ENCODE results near the gene TCHP.
"Not testable (repeated sequence)": the region's sequence is repeated elsewhere in the genome, so short reads cannot be mapped to it uniquely, and the experiment has no call there.

Gene TCHP, protein sequence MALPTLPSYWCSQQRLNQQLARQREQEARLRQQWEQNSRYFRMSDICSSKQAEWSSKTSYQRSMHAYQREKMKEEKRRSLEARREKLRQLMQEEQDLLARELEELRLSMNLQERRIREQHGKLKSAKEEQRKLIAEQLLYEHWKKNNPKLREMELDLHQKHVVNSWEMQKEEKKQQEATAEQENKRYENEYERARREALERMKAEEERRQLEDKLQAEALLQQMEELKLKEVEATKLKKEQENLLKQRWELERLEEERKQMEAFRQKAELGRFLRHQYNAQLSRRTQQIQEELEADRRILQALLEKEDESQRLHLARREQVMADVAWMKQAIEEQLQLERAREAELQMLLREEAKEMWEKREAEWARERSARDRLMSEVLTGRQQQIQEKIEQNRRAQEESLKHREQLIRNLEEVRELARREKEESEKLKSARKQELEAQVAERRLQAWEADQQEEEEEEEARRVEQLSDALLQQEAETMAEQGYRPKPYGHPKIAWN

DNA sequence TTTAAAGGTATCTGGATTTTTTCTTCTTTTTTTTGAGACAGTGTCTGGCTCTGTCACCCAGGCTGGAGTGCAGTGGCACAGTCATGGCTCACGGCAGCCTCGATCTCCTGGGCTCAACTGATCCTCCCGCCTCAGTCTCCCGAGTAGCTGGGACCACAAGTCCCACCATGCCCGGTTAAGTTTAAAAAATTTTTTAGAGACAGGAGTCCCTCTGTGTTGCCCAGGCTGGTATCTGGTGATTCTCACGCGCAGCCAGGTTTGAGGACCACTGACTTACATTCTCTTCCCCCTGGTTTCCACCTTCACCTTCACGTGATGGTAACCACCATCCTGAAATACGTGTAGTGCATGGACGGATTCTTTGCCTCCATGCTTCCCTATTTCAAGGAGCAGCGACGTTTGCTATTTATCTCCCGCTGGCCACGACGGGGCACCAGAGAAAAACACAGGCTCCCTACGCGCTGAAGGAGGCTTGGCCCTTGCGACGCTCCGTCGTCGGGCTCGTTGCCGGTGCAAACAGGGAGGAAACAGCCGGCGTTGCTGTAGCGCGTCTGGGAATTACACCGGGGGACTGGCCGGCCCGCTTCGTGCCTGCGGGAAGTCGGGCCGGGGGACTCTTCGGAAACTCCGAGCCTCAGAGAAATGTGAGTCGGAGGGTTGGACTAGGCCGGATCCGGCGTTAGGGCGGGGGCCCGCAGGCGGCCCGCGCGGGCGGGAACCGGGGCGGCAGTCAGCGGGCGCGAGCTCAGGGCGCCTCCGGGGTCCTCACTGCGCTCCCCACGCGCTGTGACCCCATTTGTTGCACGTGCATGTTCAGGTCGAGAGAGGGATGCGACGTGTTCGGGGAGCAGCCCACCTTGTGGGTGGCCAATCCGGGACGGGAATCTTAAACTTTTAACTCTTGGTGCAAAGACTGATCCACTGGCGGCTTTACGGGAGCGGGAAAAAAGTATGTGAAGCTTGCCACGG lies at the start of gene TCHP:
Gene TCHP (plus strand): TSS at position 492 of the 969 bp plus-strand sequence. CDS start 2,753 bp downstream, outside the sequence.
- peak; percentile 85 for DNase-seq (ENCODE audit: low spot score)

DNA sequence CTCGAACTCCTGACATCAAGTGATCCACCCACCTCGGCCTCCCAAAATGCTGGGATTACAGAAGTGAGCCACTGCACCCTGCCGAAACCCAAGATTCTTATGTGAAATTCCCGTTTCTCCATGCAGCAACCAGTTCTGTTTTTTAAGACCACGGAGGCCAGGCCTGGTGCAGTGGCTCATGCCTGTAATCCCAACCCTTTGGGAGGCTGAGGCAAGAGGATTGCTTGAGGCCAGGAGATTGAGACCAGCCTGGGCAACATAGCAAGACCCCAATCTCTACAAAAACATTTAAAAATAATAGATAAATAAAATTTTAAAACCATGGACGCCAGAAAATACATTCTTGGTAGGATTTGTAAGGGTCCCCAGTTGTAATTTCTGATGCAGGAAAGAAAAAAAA lies 49.6 kb upstream of the TCHP start:
- not testable (repeated sequence) for DNase-seq (ENCODE audit: low spot score)

DNA sequence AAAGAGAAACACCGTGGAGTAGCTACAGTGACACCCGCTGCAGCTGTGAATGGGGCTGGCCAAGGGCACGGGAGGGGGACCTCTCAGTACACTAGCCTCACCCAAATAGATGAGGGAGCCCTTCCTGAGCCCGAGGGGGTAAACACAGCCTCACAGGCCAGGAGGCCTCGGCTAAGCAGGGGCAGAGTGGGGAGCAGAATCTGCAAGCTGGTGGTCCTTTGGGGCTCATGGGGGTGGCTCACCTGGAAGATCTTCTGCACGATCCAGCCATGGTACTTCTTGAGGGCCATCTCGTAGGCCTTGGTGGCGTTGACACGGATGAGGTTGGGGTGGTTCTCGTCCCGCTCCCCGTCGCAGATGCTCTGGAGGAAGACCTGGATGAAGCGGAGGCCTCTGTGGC lies 44.7 kb upstream of the TCHP start:
- DNase-seq (ENCODE audit: low spot score): no peak

DNA sequence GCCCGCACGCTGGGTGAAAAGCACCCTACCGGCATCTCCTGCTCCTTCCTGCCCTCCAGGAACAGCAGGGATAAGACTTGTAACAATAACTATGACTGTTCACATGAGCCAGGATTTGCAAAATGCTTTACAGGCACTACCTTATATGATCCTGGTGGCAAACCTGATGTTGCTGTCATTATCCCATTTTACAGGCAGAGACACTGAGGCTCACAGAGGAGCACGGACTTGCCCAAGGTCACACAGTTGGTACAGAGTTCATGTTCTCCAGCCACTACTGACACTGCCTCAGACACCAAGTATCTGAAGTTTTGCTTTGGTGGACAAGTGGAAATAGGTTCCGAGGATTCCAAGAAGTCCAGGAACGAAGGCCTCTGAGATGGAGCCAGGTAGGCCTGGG lies 42.4 kb upstream of the TCHP start:
- no peak for DNase-seq (ENCODE audit: low spot score)

DNA sequence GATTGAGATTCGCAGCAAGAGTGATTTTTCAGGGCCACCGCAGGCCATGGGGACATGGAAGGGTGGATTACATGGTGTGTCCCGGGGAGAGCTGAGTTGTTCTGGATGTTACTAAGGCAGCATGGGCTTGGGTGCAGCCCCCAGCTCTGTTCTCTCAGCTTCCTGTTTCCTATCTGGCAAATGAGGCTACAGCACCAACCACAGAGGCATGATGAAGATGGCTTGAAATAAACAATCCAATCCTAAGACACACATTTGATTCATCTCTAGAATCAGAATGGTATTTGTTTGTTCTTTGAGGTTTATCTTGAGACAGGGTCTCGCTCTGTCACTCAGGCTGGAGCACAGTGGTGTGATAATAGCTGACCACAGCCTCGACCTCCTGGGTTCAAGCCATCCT lies 41.3 kb upstream of the TCHP start:
- no peak for DNase-seq (ENCODE audit: low spot score)

DNA sequence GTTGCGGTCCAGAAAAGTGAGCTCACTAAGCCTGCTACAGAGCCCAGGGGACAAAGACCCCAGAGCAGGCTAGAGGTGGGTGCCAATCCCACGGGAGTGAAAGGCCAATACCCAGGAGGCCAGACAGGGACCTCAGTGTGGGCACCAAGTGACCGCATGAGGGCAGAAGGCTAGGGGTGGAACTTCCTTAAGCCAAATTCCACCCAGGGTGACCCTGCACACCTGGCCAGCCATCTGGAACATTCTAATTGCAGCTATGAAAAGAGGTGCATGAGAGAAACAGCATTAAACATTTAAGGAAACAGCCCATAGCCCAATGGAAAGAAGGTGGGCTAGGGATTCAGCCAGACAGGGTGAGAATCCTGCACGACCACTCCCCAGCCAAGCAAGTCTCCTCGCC lies 39.1 kb upstream of the TCHP start:
- DNase-seq (ENCODE audit: low spot score): no peak

DNA sequence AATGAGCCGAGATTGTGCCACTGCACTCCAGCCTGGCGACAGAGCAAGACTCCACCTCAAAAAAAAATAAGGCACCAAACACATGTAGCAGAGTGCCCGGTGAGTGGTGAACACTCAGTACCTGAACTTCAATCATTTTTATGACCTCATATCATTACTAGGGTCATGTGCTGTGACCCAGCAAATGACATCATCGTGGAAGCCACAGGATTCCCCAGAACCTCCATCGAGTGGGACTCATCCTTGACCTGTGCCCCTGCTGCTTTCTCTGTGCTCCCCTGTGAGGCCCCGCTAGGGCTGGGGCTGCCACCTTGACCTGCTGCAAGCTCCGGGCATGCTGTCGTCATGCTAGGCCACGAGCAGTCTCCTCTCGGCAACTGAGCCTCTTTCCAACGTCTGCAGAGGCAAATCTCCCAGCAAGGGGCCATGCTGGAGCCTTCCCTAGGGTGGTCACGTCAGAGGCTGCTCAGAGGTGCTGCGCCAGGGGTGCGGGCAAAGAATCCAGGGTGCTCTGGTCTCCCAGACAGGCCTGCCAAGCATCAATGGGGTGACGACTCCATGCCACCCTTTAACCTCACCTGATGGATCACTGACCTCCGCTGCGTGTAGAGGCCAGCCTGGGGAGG lies 38.3 kb upstream of the TCHP start:
- no peak for DNase-seq (ENCODE audit: low spot score)

DNA sequence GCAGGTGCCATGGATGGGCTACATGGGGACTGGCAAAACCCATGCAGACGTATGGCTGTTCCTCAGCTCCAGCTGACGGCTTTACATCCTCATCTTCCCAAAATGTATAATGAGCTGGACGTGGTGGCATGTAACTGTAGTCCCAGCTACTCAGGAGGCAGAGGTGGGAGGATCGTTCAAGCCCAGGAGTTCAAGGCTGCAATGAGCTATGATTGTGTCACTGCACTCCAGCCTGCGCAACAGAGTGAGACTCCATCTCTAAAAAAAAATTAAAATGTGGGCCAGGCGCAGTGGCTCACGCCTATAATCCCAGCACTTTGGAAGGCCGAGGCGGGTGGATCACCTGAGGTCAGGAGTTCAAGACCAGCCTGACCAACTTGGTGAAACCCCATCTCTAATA lies 37.6 kb upstream of the TCHP start:
- DNase-seq (ENCODE audit: low spot score): not testable (repeated sequence)

DNA sequence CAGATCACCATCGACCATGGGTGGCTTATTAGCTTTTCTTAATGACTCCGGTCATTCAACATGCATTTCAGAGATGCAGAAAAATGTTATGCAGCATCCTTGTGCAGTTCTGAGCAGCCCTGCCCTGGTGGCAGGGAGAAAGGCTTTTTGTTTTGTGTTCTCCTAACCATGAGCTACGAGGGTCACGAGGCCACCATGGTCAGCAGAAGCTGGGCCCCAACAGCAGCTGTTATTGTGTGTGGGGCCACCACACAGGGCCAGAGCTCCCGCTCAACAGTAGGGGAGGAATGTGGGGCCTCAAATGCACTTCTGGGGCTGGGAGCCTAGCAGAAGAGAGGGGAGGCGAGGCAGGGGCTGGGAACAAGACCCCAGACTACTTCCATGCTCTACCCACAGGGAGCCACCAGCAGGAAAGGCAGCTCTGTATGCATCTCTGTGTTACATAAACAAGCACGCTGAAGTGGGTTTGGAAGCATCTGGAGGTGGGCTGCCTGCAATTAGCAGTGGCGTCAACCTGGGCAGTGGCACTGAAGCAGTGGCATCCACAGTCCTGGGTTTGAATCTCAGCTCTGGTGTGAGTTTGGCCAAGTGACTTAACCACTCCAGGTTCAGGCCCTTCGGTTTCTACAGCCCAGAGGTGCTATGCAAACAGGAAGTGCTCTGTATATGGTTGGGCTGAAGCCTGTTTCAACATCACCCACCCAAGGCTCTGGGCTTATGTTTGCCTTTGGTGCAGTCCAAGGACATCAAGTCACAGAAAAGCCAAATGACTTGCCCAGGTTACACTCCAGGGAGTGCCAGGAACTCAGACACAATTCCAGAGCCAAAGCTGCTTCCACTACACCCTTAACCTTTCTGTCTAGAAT lies 36.0 kb upstream of the TCHP start:
- DNase-seq (ENCODE audit: low spot score): no peak

DNA sequence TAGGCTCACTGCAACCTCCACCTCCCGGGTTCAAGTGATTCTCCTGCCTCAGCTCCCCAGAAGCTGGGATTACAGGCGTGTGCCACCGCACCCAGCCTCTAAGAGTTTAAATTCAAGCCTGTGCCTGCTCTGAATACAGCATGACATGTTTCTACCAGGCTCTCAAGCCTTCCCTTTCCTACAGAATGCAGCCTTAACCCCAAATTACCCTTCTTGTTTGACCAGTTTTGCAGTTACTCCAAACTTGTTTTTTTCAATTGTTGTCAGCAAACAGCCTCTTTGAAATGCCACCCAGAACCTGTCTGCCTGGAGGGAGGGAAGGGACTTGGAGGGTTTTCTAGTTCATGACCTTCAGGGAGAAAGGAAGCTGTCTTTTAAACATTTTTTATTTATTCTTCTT lies 35.2 kb upstream of the TCHP start:
- no peak for DNase-seq (ENCODE audit: low spot score)

DNA sequence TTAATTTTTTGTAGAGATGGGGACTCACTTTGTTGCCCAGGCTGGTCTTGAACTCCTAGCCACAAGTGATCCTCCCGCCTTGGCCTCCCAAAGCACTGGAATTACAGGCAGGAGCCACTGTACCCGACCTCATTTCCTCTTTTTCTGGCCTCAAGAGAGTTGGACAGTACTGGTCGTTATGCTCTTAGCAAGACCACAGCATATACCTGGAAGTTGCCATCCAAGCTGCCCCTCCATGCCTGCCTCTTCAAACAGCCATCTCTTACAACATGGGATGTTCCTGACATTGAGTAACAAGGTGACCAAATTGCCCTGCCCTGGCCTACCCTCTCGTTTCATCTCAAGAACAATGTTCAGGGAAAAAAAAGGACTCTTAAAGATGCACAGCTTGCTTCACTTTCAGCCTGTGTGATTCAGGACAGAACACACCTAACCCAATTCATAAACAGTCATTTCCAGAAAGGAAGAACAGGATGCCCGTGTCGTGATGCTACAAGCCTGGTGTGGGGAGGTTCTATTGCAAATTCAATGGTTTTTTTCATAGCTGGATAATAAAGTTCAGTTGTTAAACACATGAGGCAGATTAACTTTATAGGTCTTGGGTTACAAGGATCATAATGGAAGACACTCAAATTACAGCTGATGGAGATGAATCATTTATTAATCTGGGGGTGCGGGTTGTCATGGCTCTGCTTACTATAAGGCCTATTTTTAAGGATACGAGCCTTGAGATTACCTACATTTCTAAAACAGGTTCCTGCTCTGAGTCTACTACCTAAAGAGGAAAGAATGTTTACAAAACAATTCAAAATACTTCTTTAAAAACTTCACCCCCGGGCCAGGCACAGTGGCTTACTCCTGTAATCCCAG lies 31.7 kb upstream of the TCHP start:
- DNase-seq (ENCODE audit: low spot score): no peak

DNA sequence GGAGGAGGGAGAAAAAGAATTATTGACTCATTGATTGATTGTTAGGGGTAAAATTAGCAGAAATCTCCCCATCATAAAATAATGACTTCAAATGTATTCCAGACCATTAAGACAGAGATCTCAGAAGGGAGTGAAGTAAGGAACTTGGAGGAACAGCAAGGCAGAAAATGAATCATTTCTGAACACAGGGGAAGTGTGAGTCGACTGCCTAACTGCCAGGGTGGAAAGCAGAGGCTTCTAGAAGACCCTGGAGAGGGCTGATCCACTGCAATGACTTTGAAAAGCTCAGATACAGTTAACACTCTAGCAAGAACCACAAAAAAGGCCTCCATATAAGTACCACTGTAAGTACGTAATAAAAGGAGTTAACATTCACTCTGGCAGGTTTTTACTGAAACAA lies 29.4 kb upstream of the TCHP start:
- no peak for DNase-seq (ENCODE audit: low spot score)

DNA sequence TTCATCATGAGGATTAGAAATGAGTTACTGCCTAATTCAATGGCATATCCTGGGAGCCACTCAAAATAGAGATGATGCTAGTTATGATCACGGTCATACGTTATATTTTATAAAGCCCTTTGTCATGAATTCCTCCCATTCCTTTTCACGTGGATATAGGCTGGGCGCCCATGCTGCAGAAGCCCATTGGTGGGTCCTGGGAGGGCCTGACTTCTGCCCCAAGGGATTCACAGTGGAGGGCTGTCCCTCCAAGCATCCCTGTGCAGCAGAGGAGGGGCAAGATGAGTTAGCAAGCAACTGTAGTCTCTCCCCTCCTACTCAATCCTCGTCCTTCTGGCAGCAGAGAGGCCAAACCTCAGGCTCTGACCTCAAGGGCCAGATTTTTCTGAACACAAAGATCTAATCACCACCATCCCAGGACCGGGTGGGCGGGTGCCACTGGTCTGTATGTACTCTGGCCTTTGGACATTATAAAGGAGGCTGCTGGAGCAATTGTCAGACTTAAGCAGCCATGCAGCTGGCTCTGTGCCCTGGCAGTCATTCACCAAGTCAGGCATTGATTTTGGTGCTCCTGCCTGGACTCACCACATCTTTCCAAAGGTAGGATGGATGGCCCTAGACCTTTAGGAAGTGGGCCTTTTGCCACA lies 28.3 kb upstream of the TCHP start:
- DNase-seq (ENCODE audit: low spot score): no peak

DNA sequence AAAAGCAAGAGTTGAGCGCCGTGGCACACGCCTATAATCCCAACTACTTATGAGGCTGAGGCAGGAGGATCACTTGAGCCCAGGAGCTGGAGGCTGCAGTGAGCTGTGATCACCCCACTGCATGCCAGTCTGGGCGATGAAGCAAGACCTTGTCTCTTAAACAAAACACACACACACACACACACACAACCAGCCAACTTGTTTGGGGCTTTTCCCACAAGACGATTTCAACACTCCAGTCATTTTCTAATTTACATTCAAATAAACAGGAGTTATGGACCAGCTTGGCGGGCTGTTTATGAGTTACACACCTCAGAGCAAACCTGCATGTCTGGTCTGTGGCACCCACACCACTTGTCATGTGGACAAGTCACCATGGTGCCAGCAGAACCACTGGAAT lies 26.4 kb upstream of the TCHP start:
- no peak for DNase-seq (ENCODE audit: low spot score)

DNA sequence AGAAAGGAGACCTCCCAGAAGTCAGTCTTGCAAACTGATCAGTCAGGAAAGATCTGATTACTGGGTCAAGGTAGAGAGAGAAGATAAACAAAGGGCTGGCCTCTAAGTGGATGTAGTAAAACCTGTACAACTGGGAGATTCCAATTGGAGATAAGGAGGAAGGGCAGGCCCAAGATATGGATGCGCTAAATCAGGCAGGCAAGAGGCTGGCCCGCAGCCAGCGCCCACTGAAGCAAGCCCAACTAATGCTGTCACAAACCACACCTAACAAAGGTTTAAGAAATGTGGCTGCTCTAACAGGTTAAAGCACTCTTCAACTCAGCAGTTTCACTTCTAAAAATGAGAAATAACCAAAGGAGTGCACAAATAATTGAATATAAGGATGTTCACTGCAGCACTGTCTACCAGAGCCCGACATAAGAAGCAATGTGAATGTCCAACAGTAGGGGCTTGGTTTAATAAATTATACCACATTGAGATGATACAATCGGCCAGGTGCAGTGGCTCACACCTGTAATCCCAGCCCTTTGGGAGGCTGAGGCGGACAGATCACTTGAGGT lies 24.4 kb upstream of the TCHP start:
- DNase-seq (ENCODE audit: low spot score): no peak

DNA sequence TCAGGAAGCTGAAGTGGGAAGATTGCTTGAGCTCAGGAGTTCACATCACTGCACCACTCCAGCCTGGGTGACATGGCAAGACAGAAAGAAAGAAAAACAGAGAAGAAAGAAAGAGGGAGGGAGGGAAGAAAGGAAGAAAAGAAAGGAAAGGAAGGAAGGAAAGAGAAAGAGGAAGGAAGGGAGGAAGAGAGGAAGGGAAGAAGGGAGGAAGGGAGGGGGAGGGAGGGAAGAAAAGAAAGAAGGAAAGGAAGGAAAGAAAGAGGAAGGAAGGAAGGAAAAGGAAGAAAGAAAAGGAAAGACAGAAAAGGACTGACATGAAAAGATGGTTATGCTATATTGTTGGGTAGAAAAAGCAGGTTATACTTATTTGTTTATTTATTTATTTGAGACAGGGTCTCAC lies 23.7 kb upstream of the TCHP start:
- DNase-seq (ENCODE audit: low spot score): no peak

DNA sequence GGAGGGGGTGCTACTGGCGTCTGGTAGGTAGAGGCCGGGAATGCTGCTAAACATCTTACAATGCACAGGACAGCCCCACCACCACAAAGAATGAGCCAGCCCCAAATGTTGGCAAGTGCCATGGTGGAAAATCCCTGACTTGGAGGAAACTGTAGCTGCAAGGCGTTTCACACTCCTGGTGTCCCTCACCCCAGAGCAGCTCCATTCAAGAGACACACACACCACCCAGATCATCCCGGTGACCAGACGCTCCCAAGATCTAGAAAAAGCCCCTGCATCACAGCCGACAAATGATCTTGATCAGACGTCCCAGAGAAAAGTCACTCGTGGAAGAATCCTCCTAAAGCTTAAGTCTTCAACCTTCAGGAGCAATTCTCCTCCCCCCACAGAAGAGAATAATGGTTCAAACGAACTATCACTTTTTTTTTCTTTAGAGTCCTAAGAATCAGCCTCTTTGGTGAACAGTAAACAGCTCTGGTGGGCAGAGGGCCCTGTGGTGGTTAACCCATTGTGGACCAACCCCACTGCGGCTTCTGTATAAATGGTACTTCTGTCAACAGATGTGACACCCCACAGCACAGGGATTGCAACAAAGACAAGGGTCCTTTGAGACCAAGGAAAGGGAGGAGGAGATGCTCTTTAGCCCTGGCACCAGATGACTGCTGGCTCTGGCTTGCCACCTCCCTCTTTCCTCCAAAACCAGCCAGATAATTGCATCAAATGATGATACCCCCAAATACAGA lies 22.4 kb upstream of the TCHP start:
- DNase-seq (ENCODE audit: low spot score): no peak

DNA sequence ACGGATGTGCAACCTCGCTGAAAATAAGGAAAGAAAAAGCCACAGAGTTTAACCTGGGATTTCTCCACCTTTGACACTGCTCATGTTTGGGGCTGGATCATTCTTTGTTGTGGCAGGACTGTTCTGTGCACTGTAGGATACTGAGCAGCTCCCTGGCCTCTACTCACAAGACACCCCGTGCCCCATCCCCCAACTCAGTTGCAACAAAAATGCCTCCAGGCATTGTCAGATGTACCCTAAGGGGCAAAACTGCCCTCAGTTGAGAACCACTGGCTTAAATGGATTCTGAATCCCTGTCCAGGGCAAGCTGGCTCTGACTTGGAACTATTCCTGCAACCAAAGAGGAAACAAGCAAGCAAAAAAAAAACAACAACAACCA lies 21.8 kb upstream of the TCHP start:
- no peak for DNase-seq (ENCODE audit: low spot score)

DNA sequence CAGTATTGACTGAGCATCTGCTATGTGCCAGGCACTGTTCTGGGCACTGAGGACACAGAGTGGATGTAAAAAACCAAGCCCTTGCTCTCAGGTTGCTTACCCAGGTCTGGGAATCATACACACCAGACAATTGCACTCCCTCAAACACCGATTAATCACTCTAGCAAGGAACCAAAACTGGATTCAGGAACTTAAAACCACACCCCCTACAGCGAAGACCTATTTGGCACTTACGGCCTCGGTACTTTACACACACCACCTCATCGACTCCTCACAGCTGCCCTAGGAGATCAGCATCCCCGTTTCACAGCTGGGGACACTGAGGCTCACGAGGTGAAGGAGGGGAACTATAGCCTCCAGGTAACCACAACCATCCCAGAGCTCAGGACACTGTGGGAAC lies 21.3 kb upstream of the TCHP start:
- no peak for DNase-seq (ENCODE audit: low spot score)

Data from germinal center (tissue), 1 donor.